HepG2 (cell line): ENCODE measurements around the gene GADD45B. TPM values are rescaled to one million over a fixed set of nuclear protein-coding genes. Genes with fewer than 3 reads are reported as not detected.
A peak's percentile ranks its signal among the peaks of the same experiment; 100 is the strongest.

Experiments used
- FOSL2 ChIP-seq: sonication (generic); formaldehyde crosslinking; IDR thresholded peaks from 2 replicates; pipeline ENCODE4 v1.4.0; 2020; ENCODE audit warnings: missing genetic modification reagents
- GATAD1 ChIP-seq: IDR thresholded peaks from 2 replicates; pipeline ENCODE4 v1.6.1; 2016; ENCODE audit warnings: missing genetic modification reagents, missing compliant biosample characterization
- GTF2F1 ChIP-seq: fragments of 150-350 bp; IDR thresholded peaks from 2 replicates; pipeline ENCODE4 v1.6.1; 2014; ENCODE audit warnings: low read length
- HDAC2 ChIP-seq: sonication (generic); formaldehyde crosslinking; IDR thresholded peaks from 2 replicates; pipeline ENCODE4 v1.4.0; 2020; ENCODE audit warnings: missing genetic modification reagents
- HDAC6 ChIP-seq: fragments of 200-600 bp; sonication (generic); IDR thresholded peaks from 2 replicates; pipeline ENCODE4 v1.7.0; 2017; ENCODE audit warnings: mild to moderate bottlenecking, antibody characterized with exemption, low read length, low read depth
- IRX3 ChIP-seq: sonication (generic); formaldehyde crosslinking; IDR thresholded peaks from 2 replicates; pipeline ENCODE4 v1.8.1; 2023; ENCODE audit warnings: mild to moderate bottlenecking, low read depth, missing genetic modification reagents, borderline replicate concordance
- KDM1A ChIP-seq: IDR thresholded peaks from 2 replicates; pipeline ENCODE4 v1.6.1; 2016; ENCODE audit warnings: missing compliant biosample characterization
- KDM6A ChIP-seq: IDR thresholded peaks from 2 replicates; pipeline ENCODE4 v1.6.1; 2016; ENCODE audit warnings: low read depth
- NRL ChIP-seq: sonication (generic); formaldehyde crosslinking; IDR thresholded peaks from 2 replicates; pipeline ENCODE4 v1.5.0; 2020; ENCODE audit warnings: missing genetic modification reagents, mild to moderate bottlenecking, moderate library complexity, borderline replicate concordance
- SMAD9 ChIP-seq: sonication (generic); formaldehyde crosslinking; IDR thresholded peaks from 2 replicates; pipeline ENCODE4 v1.5.1; 2020; ENCODE audit warnings: mild to moderate bottlenecking, missing genetic modification reagents
- TSC22D2 ChIP-seq: sonication (generic); formaldehyde crosslinking; IDR thresholded peaks from 2 replicates; pipeline ENCODE4 v1.5.1; 2020; ENCODE audit warnings: missing genetic modification reagents, mild to moderate bottlenecking, borderline replicate concordance
- ZKSCAN8 ChIP-seq: IDR thresholded peaks from 2 replicates; pipeline ENCODE4 v1.6.1; 2016; ENCODE audit warnings: borderline replicate concordance, missing genetic modification reagents, missing compliant biosample characterization
- ZNF10 ChIP-seq: sonication (generic); formaldehyde crosslinking; IDR thresholded peaks from 2 replicates; pipeline ENCODE4 v1.4.0; 2020; ENCODE audit warnings: mild to moderate bottlenecking, low read depth, missing genetic modification reagents, borderline replicate concordance
- ZNF572 ChIP-seq: sonication (generic); formaldehyde crosslinking; IDR thresholded peaks from 2 replicates; pipeline ENCODE4 v1.5.1; 2020; ENCODE audit warnings: mild to moderate bottlenecking, missing genetic modification reagents
- ZNF652 ChIP-seq: IDR thresholded peaks from 2 replicates; pipeline ENCODE4 v1.6.1; 2016; ENCODE audit warnings: low read depth, borderline replicate concordance
- ZSCAN9 ChIP-seq: IDR thresholded peaks from 2 replicates; pipeline ENCODE4 v1.6.1; 2016; ENCODE audit warnings: borderline replicate concordance
- polyA plus RNA-seq, 8 experiments: library from polyadenylated mRNA; depleted of rRNA in 3 of 8; stranded (reverse) in 7 of 8; unstranded in 1 of 8; fragments of >200 nt; fragmentation: Illumina TruSeq in 4 of 8; extraction: Trizol in 4 of 8; gene quantifications; 2 replicates each; pipeline versions ENCODE4 v1.2.1 to v1.2.3, GENCODE V29; 2011 to 2016; ENCODE audit warnings: low read depth in 4 of 8, missing spikeins in 1 of 8, mixed read lengths in 1 of 8; ENCODE audit not compliant: insufficient read depth in 1 of 8
- total RNA-seq, 5 experiments: library from RNA; depleted of rRNA; stranded (reverse); fragments of >200 nt; fragmentation: Illumina TruSeq; extraction: Trizol; gene quantifications; 2 replicates each; pipeline ENCODE4 v1.2.3, GENCODE V29; 2016; ENCODE audit warnings: low read depth in 1 of 5
- TF ChIP-seq, protein P1 (sequence below): sonication (generic); formaldehyde crosslinking; IDR thresholded peaks from 2 replicates; pipeline ENCODE4 v1.5.0; 2020; ENCODE audit warnings: missing genetic modification reagents, mild to moderate bottlenecking, borderline replicate concordance
- TF ChIP-seq, protein P2 (sequence below): sonication (generic); formaldehyde crosslinking; IDR thresholded peaks from 2 replicates; pipeline ENCODE4 v1.8.0; 2022; ENCODE audit warnings: mild to moderate bottlenecking, missing genetic modification reagents; ENCODE audit not compliant: insufficient replicate concordance
- TF ChIP-seq, protein P3 (sequence below): sonication (generic); formaldehyde crosslinking; IDR thresholded peaks from 2 replicates; pipeline ENCODE4 v1.4.0; 2020; ENCODE audit warnings: missing genetic modification reagents, mild to moderate bottlenecking, borderline replicate concordance
- TF ChIP-seq, protein P4 (sequence below): sonication (generic); formaldehyde crosslinking; IDR thresholded peaks from 2 replicates; pipeline ENCODE4 v1.4.0; 2020; ENCODE audit warnings: mild to moderate bottlenecking, low read depth, missing genetic modification reagents
- TF ChIP-seq, protein P5 (sequence below): sonication (generic); formaldehyde crosslinking; IDR thresholded peaks from 2 replicates; pipeline ENCODE4 v1.5.1; 2020; ENCODE audit warnings: mild to moderate bottlenecking, missing genetic modification reagents, moderate library complexity

The GADD45B gene
- total and polyA plus RNA-seq, 2 of the 13 experiments (the other 11 are each of a cell fraction or from before 2014, with no cell fraction given), result 4.6 to 34.1 TPM

DNA sequence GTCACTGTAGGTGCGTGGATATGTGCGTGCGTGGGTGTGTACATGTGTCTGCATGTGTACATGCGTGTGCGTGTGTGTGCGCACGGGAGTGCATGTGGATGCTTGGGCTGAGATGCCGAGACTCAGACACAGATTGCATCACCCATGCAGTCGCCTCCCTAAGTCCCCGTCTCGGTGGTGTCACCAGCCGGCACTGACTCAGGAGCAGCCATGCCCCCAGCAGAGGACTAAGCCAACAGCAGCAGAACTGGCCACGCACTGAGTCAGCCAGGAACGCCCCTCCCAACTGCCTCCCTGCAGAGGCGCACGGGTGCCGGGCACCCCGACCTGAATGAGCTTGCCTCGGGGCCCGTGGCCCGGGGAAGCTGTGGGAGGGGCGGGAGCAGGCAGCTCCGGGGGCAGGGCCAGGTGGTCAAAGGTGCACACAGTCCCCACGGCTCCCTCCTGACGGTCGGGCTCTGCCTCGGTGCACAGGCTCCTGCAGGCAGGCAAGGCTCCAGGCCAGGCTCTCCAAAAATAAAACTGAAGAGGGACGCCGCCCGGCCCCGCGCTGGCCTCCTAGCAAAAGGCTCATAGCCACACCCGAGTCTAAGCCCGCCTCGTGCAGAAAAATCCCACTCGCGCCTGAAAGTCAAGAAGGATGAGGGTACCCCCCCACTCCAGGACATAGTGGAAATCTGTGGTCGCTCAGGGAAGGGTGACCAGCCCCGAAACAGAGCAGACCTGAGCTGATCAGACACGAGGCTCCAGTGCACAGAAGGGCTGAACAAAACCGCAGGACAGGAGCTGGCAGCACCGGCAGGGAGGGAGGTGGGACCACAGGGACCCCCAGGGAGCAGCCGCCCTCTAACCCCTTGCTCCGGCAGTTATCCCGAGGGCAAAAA is 49.2 kb downstream of the GADD45B start (continued):
- 0 out of 2 replicates have a peak, but pooled peaks have one; percentile 36 for TF ChIP-seq GATAD1
- TF ChIP-seq FOSL2 (CRISPR knock-in tag), result peak; percentile 87
- TF ChIP-seq ZKSCAN8 (CRISPR knock-in tag), result no peak
- no peak for TF ChIP-seq ZNF10 (CRISPR knock-in tag)
- peak; percentile 50; the same call in 1 of the 2 replicates for TF ChIP-seq ZSCAN9 (CRISPR knock-in tag)
- no peak for TF ChIP-seq IRX3 (CRISPR knock-in tag)
- TF ChIP-seq SMAD9 (CRISPR knock-in tag), result no peak
- TF ChIP-seq, protein P1, sequence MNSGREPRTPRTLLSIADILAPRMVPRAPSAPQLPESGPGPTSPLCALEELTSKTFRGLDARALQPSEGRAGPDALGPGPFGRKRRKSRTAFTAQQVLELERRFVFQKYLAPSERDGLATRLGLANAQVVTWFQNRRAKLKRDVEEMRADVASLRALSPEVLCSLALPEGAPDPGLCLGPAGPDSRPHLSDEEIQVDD (CRISPR knock-in tag), result no peak
- no peak for TF ChIP-seq HDAC2 (CRISPR knock-in tag)
- TF ChIP-seq, protein P2, sequence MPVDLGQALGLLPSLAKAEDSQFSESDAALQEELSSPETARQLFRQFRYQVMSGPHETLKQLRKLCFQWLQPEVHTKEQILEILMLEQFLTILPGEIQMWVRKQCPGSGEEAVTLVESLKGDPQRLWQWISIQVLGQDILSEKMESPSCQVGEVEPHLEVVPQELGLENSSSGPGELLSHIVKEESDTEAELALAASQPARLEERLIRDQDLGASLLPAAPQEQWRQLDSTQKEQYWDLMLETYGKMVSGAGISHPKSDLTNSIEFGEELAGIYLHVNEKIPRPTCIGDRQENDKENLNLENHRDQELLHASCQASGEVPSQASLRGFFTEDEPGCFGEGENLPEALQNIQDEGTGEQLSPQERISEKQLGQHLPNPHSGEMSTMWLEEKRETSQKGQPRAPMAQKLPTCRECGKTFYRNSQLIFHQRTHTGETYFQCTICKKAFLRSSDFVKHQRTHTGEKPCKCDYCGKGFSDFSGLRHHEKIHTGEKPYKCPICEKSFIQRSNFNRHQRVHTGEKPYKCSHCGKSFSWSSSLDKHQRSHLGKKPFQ (CRISPR knock-in tag), result peak; percentile 38
- TF ChIP-seq GTF2F1, result no peak
- no peak for TF ChIP-seq TSC22D2 (CRISPR knock-in tag)
- no peak for TF ChIP-seq KDM1A (CRISPR knock-in tag)
- TF ChIP-seq ZNF652 (CRISPR knock-in tag), result no peak
- TF ChIP-seq, protein P3, sequence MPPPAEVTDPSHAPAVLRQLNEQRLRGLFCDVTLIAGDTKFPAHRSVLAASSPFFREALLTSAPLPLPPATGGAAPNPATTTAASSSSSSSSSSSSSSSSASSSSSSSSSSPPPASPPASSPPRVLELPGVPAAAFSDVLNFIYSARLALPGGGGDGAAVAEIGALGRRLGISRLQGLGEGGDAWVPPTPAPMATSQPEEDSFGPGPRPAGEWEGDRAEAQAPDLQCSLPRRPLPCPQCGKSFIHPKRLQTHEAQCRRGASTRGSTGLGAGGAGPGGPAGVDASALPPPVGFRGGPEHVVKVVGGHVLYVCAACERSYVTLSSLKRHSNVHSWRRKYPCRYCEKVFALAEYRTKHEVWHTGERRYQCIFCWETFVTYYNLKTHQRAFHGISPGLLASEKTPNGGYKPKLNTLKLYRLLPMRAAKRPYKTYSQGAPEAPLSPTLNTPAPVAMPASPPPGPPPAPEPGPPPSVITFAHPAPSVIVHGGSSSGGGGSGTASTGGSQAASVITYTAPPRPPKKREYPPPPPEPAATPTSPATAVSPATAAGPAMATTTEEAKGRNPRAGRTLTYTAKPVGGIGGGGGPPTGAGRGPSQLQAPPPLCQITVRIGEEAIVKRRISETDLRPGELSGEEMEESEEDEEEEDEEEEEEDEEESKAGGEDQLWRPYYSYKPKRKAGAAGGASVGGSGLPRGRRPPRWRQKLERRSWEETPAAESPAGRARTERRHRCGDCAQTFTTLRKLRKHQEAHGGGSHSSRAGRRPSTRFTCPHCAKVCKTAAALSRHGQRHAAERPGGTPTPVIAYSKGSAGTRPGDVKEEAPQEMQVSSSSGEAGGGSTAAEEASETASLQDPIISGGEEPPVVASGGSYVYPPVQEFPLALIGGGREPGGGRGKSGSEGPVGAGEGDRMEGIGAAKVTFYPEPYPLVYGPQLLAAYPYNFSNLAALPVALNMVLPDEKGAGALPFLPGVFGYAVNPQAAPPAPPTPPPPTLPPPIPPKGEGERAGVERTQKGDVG (CRISPR knock-in tag), result no peak
- TF ChIP-seq, protein P4, sequence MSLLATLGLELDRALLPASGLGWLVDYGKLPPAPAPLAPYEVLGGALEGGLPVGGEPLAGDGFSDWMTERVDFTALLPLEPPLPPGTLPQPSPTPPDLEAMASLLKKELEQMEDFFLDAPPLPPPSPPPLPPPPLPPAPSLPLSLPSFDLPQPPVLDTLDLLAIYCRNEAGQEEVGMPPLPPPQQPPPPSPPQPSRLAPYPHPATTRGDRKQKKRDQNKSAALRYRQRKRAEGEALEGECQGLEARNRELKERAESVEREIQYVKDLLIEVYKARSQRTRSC (CRISPR knock-in tag), result no peak
- TF ChIP-seq HDAC6, result no peak
- TF ChIP-seq ZNF572 (CRISPR knock-in tag), result no peak
- TF ChIP-seq KDM6A (CRISPR knock-in tag), result no peak
- peak; percentile 41; the same call in 1 of the 2 replicates for TF ChIP-seq NRL
- TF ChIP-seq, protein P5, sequence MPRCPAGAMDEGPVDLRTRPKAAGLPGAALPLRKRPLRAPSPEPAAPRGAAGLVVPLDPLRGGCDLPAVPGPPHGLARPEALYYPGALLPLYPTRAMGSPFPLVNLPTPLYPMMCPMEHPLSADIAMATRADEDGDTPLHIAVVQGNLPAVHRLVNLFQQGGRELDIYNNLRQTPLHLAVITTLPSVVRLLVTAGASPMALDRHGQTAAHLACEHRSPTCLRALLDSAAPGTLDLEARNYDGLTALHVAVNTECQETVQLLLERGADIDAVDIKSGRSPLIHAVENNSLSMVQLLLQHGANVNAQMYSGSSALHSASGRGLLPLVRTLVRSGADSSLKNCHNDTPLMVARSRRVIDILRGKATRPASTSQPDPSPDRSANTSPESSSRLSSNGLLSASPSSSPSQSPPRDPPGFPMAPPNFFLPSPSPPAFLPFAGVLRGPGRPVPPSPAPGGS (CRISPR knock-in tag), result no peak
